ENCODE results near the gene SLC6A5.

The SLC6A5 gene

DNA sequence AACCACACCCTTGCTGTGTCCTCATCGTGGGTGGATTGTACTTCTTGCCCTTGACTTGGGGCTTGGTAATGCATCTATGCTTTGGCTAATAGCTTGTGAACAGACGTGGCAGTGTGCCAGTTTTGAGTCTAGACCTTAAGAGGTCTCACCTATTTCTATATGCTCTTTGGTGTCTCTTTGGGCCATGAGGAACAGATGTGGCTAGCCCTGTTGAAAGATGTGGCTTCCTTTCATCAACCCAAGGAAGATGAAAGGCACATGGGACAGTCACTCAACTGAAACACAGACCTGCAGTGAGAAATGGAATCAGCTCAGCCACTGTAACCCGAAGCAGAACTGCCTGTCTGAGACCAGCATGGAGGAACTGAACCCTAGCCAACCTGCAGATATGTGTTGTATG lies 62.0 kb downstream of the SLC6A5 start:
- Histone ChIP-seq H3K36me3 (ENCODE audit: insufficient read depth, low read length) (no peaks in the 10 kb centered on the region), H3K4me3 (ENCODE audit: low read depth, low read length, poor library complexity, severe bottlenecking) (no peak overlapping the region), H3K79me2 (ENCODE audit: insufficient read depth, low read length) (no peaks in the 10 kb centered on the region), H3K27me3 (ENCODE audit: insufficient read depth, low read length) (no peaks in the 10 kb centered on the region), H4K20me1 (ENCODE audit: insufficient read depth, low read length) (no peaks in the 10 kb centered on the region), H3F3A (ENCODE audit: insufficient read depth, low read length) (no peaks in the 10 kb centered on the region), H3K9me2 (ENCODE audit: low read depth, low read length) (no peaks in the 10 kb centered on the region), H3K9ac (ENCODE audit: low read length) (no peak overlapping the region), H3K4me1 (ENCODE audit: insufficient read depth, low read length, severe bottlenecking) (no peaks in the 10 kb centered on the region), H3K27ac (ENCODE audit: low read depth, low read length, poor library complexity, severe bottlenecking) (no peak overlapping the region), H2AFZ (ENCODE audit: low read length) (no peak overlapping the region), H3K9me3 (ENCODE audit: low read length) (no peaks in the 10 kb centered on the region), H3K4me2 (ENCODE audit: low read length) (no peak overlapping the region)
- TF ChIP-seq, protein P1, sequence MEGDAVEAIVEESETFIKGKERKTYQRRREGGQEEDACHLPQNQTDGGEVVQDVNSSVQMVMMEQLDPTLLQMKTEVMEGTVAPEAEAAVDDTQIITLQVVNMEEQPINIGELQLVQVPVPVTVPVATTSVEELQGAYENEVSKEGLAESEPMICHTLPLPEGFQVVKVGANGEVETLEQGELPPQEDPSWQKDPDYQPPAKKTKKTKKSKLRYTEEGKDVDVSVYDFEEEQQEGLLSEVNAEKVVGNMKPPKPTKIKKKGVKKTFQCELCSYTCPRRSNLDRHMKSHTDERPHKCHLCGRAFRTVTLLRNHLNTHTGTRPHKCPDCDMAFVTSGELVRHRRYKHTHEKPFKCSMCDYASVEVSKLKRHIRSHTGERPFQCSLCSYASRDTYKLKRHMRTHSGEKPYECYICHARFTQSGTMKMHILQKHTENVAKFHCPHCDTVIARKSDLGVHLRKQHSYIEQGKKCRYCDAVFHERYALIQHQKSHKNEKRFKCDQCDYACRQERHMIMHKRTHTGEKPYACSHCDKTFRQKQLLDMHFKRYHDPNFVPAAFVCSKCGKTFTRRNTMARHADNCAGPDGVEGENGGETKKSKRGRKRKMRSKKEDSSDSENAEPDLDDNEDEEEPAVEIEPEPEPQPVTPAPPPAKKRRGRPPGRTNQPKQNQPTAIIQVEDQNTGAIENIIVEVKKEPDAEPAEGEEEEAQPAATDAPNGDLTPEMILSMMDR (IDR thresholded peaks at IDR 0.05; ENCODE audit: low read length), result no peak
- no peak for TF ChIP-seq EZH2 (IDR thresholded peaks at IDR 0.05; ENCODE audit: borderline replicate concordance, low read length)

DNA sequence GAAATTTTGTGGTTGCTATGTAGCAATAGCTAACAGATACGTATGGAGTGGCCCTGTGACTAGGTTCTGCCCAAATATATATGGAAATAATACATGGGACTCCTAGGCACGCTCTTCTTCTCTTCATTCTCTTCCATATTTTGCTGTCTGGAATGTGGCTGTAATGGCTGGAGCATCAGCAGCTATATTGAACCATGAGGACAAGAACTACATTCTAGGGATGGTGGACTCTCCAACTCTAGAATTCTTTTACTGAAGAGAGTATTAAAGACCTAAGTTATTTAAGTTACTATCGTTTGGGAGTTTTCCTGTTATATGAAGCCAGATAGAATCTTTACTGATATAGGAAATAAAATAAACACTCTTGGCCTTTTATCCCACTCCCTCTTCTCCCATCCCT lies 62.4 kb downstream of the SLC6A5 start:
- H3K4me2 ChIP-seq (ENCODE audit: low read length), result no peak overlapping the region
- no peaks in the 10 kb centered on the region for H3K79me2 ChIP-seq (ENCODE audit: insufficient read depth, low read length)
- no peak overlapping the region for H2AFZ ChIP-seq (ENCODE audit: low read length)
- H3K27me3 ChIP-seq (ENCODE audit: insufficient read depth, low read length), result no peaks in the 10 kb centered on the region
- H3K9me3 ChIP-seq (ENCODE audit: low read length), result no peaks in the 10 kb centered on the region
- H3K27ac ChIP-seq (ENCODE audit: low read depth, low read length, poor library complexity, severe bottlenecking), result no peak overlapping the region
- no peaks in the 10 kb centered on the region for H3F3A ChIP-seq (ENCODE audit: insufficient read depth, low read length)
- H3K4me1 ChIP-seq (ENCODE audit: insufficient read depth, low read length, severe bottlenecking), result no peaks in the 10 kb centered on the region
- no peak for TF ChIP-seq EZH2 (IDR thresholded peaks at IDR 0.05; ENCODE audit: borderline replicate concordance, low read length)
- TF ChIP-seq, protein P1 (IDR thresholded peaks at IDR 0.05; ENCODE audit: low read length), result no peak
- H3K9ac ChIP-seq (ENCODE audit: low read length), result no peak overlapping the region
- no peaks in the 10 kb centered on the region for H3K9me2 ChIP-seq (ENCODE audit: low read depth, low read length)
- no peak overlapping the region for H3K4me3 ChIP-seq (ENCODE audit: low read depth, low read length, poor library complexity, severe bottlenecking)
- no peaks in the 10 kb centered on the region for H4K20me1 ChIP-seq (ENCODE audit: insufficient read depth, low read length)
- H3K36me3 ChIP-seq (ENCODE audit: insufficient read depth, low read length), result no peaks in the 10 kb centered on the region

DNA sequence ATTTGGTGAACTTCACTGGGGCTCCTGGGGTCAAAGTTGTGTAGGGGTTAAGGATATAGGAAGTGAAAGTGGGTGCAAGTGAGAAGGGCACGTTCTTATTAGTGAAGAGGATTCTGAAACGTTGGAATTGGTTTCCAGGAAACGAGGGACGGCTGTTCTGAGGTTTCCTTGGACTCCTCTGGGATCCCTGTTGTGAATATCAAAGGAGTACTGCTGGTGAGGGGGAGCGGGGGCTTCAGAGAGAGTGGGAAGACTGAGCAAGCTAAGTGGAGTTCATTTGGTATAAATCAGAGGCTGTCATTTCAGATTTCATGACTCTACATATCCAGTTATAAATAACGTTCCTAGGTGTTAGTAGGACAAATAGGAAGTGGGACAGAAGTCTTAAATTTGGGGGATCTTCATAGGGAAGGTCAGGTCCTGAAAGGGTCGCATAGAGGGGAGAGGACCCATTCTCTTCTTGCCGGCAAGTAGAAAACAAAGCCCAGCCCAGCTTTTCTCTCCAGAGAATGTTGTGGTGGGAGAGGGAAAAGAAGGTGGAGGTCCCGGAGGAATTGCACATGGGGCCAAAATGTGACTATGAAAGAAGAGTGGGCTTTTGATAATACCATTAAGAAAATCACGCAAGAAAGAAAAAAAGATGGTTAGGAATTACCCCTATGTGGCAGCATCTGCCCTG lies 68.9 kb downstream of the SLC6A5 start:
- Histone ChIP-seq H3K9ac (ENCODE audit: low read length) (no peak overlapping the region), H3K27me3 (ENCODE audit: insufficient read depth, low read length) (no peaks in the 10 kb centered on the region), H3K79me2 (ENCODE audit: insufficient read depth, low read length) (no peaks in the 10 kb centered on the region), H2AFZ (ENCODE audit: low read length) (no peak overlapping the region), H3K9me2 (ENCODE audit: low read depth, low read length) (no peaks in the 10 kb centered on the region), H3K36me3 (ENCODE audit: insufficient read depth, low read length) (no peaks in the 10 kb centered on the region), H3F3A (ENCODE audit: insufficient read depth, low read length) (no peaks in the 10 kb centered on the region), H3K4me1 (ENCODE audit: insufficient read depth, low read length, severe bottlenecking) (no peaks in the 10 kb centered on the region), H3K9me3 (ENCODE audit: low read length) (no peaks in the 10 kb centered on the region), H3K4me2 (ENCODE audit: low read length) (no peak overlapping the region), H3K4me3 (ENCODE audit: low read depth, low read length, poor library complexity, severe bottlenecking) (no peak overlapping the region), H3K27ac (ENCODE audit: low read depth, low read length, poor library complexity, severe bottlenecking) (no peak overlapping the region), H4K20me1 (ENCODE audit: insufficient read depth, low read length) (no peaks in the 10 kb centered on the region)
- no peak for TF ChIP-seq EZH2 (IDR thresholded peaks at IDR 0.05; ENCODE audit: borderline replicate concordance, low read length)
- TF ChIP-seq, protein P1 (IDR thresholded peaks at IDR 0.05; ENCODE audit: low read length), result no peak

All from OCI-LY1 (cell line).